Nephron progenitor cell (in vitro differentiated cells): ENCODE data around the gene CRIP3.

Source experiments
- DNase-seq: peaks from one replicate; pipeline ENCODE4 v3.0.0; 2021
- H3K27ac Mint-ChIP-seq: 2 replicates; pipeline ENCODE4 v1.8.0; 2021; ENCODE audit warnings: mild to moderate bottlenecking, moderate library complexity, mixed read lengths
- H3K27me3 Mint-ChIP-seq: 2 replicates; pipeline ENCODE4 v1.8.0; 2021; ENCODE audit warnings: mild to moderate bottlenecking, low read depth, mixed read lengths; ENCODE audit not compliant: poor library complexity
- H3K36me3 Mint-ChIP-seq: 2 replicates; pipeline ENCODE4 v1.8.0; 2021; ENCODE audit warnings: low read depth, mixed read lengths
- H3K4me1 Mint-ChIP-seq: 2 replicates; pipeline ENCODE4 v1.8.0; 2021; ENCODE audit warnings: mixed read lengths
- H3K4me3 Mint-ChIP-seq: 2 replicates; pipeline ENCODE4 v1.8.0; 2021; ENCODE audit warnings: mild to moderate bottlenecking, moderate library complexity, mixed read lengths
- H3K9me3 Mint-ChIP-seq: 2 replicates; pipeline ENCODE4 v1.8.0; 2021; ENCODE audit warnings: mild to moderate bottlenecking, moderate library complexity, mixed read lengths
- TF ChIP-seq, protein P1 (sequence below): fragments of 200-600 bp; sonication (generic); IDR thresholded peaks from 2 replicates; pipeline ENCODE4 v1.5.0; 2021; ENCODE audit warnings: antibody characterized with exemption

The CRIP3 gene

DNA sequence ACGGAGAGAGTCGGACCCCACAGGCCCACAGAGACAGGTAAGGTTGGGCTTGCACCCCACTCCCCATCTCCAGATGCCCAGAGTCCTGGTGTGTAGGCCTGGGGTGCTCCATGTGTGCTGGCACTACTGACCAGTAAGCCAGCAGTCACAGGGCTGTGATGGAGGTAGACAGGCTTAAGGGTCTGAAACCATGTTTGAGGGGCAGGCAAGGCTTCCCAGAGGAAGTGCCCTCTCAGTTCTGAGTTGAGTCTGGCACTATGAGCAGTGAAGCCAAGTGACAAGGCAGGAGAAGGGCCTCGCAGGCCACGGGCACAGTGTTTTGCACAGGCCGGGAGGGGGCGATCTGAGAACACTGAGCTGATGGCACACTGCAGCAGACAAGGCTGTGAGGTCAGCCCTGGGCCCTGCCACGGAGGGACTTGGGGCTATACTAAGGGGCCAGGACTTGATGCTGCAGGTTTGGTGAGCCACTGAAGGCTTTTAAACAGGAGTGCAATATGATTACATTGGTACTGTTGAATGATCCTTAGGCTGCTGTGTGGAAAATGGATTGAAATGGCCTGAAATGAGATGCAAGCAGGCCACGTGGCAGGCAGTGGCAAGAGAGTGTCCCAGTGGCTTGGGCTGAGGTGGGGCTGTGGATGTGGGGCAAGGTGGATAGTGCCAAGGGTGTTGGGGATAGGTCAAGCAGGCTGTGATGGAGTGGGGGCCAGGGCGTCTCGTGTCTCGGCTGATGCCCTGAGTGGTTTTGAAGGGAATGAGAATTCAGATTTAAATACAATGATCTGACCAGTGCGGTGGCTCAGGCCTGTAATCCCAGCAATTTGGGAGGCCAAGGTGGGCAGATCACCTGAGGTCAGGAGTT lies 45.1 kb downstream of the CRIP3 start:
- peaks cover 43% of the 10 kb centered on the region for H3K27me3 Mint-ChIP-seq
- H3K27ac Mint-ChIP-seq: no peak overlapping the region
- no peak overlapping the region for H3K4me3 Mint-ChIP-seq
- H3K4me1 Mint-ChIP-seq: peaks cover 27% of the 10 kb centered on the region
- TF ChIP-seq, protein P1, sequence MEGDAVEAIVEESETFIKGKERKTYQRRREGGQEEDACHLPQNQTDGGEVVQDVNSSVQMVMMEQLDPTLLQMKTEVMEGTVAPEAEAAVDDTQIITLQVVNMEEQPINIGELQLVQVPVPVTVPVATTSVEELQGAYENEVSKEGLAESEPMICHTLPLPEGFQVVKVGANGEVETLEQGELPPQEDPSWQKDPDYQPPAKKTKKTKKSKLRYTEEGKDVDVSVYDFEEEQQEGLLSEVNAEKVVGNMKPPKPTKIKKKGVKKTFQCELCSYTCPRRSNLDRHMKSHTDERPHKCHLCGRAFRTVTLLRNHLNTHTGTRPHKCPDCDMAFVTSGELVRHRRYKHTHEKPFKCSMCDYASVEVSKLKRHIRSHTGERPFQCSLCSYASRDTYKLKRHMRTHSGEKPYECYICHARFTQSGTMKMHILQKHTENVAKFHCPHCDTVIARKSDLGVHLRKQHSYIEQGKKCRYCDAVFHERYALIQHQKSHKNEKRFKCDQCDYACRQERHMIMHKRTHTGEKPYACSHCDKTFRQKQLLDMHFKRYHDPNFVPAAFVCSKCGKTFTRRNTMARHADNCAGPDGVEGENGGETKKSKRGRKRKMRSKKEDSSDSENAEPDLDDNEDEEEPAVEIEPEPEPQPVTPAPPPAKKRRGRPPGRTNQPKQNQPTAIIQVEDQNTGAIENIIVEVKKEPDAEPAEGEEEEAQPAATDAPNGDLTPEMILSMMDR: peak; percentile 75
- peak; percentile 81 for DNase-seq
- no peaks in the 10 kb centered on the region for H3K36me3 Mint-ChIP-seq
- no peaks in the 10 kb centered on the region for H3K9me3 Mint-ChIP-seq

DNA sequence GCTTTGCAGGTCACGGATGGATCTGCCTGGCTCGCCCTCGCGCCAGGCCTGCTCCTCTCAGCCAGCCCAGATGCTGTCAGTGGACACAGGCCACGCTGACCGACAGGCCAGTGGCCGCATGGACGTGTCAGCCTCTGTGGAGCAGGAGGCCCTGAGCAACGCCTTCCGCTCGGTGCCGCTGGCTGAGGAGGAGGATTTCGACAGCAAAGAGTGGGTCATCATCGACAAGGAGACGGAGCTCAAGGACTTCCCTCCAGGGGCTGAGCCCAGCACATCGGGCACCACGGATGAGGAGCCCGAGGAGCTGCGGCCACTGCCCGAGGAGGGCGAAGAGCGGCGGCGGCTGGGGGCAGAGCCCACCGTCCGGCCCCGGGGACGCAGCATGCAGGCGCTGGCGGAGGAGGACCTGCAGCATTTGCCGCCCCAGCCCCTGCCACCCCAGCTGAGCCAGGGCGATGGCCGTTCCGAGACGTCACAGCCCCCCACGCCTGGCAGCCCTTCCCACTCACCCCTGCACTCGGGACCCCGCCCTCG lies 45.8 kb downstream of the CRIP3 start:
- no peaks in the 10 kb centered on the region for H3K36me3 Mint-ChIP-seq
- no peak for DNase-seq
- H3K9me3 Mint-ChIP-seq: no peaks in the 10 kb centered on the region
- TF ChIP-seq, protein P1: no peak
- H3K27ac Mint-ChIP-seq: no peak overlapping the region
- H3K4me3 Mint-ChIP-seq: no peak overlapping the region
- H3K4me1 Mint-ChIP-seq: peaks cover 25% of the 10 kb centered on the region
- peaks cover 36% of the 10 kb centered on the region for H3K27me3 Mint-ChIP-seq

DNA sequence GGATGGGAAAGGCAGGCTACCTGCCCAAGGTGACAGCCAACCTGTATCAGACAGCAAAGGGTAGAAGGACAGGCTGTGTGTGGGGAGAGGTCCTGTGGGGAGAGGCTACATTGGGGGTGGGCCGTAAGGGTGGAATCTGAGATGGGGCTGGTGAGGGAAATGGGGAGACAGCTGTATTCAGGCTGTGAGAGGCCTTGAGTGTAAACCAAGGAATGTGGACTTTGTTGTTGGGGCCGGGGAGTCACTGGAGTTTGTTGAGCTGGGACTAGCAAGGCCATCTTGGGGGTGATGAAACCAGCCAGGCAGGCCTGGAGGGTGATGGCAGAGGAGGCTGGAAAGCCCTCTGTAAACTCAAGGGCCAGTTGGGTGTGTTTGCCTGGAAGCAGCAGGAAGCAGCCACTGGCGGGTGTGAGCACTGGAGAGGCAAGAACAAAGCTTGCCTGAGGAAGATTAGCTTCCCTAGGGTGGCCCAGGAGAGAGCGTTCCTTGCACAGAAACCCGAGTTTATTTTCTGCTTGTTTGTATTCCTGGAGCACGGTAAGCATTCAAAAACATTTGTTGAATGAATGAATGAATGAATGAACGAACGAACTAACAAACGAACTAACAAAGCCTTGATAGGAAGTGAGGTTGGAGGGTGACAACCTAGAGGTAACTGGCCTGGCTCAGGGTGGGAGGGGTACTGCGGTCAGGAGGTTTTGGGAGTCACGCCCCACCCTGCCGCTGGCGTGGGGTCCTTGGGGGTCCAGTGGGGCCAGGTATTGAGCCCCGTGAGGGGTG lies 46.4 kb downstream of the CRIP3 start:
- Mint-ChIP-seq H3K4me3 (no peak overlapping the region), H3K9me3 (no peaks in the 10 kb centered on the region)

DNA sequence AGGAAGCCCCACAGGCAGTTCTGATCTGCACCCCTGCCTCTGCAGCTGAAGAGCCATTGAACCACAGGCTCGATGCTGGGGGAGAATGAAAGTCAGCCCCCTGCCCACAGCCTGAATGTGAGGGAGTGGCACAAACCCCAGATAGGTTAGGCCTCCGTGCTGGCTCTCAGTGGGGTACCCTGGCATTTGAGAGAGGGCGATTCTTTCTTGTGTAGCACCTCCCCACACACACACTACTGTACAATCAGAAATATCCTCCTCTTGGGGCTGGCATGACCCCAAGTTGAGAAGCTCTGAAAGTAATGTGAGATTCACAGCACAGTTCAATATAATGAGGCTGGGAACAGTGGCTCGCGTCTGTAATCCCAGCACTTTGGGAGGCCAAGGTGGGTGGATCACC lies 47.4 kb downstream of the CRIP3 start:
- Mint-ChIP-seq H3K4me3 (no peak overlapping the region), H3K9me3 (no peaks in the 10 kb centered on the region), H3K27me3 (peaks cover 24% of the 10 kb centered on the region), H3K27ac (no peak overlapping the region), H3K36me3 (no peaks in the 10 kb centered on the region), H3K4me1 (peaks cover 24% of the 10 kb centered on the region)
- DNase-seq: no peak
- TF ChIP-seq, protein P1: no peak

More for the DNA sequence above, 46.4 kb downstream of the CRIP3 start:
- Mint-ChIP-seq H3K36me3 (no peaks in the 10 kb centered on the region), H3K27ac (no peak overlapping the region), H3K27me3 (peaks cover 30% of the 10 kb centered on the region), H3K4me1 (peaks cover 25% of the 10 kb centered on the region)
- no peak for DNase-seq
- TF ChIP-seq, protein P1: no peak

DNA sequence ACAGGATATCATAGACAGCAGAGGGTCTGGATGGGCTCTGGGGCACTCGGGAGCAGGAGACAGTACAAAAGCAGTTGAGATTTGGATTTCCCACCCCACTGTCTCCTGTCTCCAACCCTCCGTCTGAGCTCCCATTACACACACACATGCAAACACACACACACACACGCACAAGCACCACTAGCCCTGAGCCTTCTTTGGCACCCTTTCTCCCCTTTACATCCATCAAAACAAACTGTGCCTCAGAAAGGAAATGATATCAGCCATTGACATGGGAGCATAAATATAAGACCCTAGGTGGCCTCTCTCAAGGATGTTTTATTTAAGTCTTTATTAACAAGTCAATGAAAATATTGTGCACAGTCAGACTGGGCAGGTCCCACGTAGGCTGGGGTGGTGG lies 47.8 kb downstream of the CRIP3 start:
- Mint-ChIP-seq H3K4me3 (no peak overlapping the region), H3K27me3 (peaks cover 20% of the 10 kb centered on the region), H3K27ac (no peak overlapping the region), H3K4me1 (peaks cover 24% of the 10 kb centered on the region), H3K36me3 (no peaks in the 10 kb centered on the region), H3K9me3 (no peaks in the 10 kb centered on the region)
- DNase-seq: no peak
- TF ChIP-seq, protein P1: no peak
